Pancreas (tissue), 10 donors: ENCODE measurements around the gene RBM17. TPM values are rescaled to one million over a fixed set of nuclear protein-coding genes. Genes with fewer than 3 reads are reported as not detected.

Experiments used
- ATAC-seq, 4 donors: fragments of 200-7000 bp; cut with Tn5 transposase; one replicate each; pipeline versions ENCODE4 v1.8.0 to v1.9.1; 2020; ENCODE audit warnings: mild to moderate bottlenecking in 4 of 4, moderate library complexity in 4 of 4
- DNase-seq, 6 donors: peaks; one replicate each; pipeline ENCODE4 v3.0.0-alpha.2; 2020
- FAIRE-seq: peaks from 2 replicates; lab custom pipeline; 2012; peaks lifted over from hg19 to GRCh38; lab: Jason Lieb, UNC
- H3K27ac ChIP-seq, 4 donors: fragments of 200-600 bp; sonication (generic); 1 replicate in 3 of 4; 2 replicates in 1 of 4; pipeline versions ENCODE4 v1.5.0 to v1.8.0; 2020
- H3K27me3 ChIP-seq, 4 donors: fragments of 200-600 bp; one replicate each; pipeline ENCODE4 v1.8.0; 2021
- H3K36me3 ChIP-seq, 3 donors: fragments of 200-600 bp; sonication (generic) in 1 of 3; one replicate each; pipeline versions ENCODE4 v1.5.0 to v1.8.0; 2020 to 2021
- H3K4me1 ChIP-seq, 3 donors: fragments of 200-600 bp; one replicate each; pipeline ENCODE4 v1.8.0; 2021
- H3K4me3 ChIP-seq, 4 donors: fragments of 200-600 bp; sonication (generic) in 2 of 4; one replicate each; pipeline versions ENCODE4 v1.5.0 to v1.8.0; 2020 to 2021
- H3K9me3 ChIP-seq, 4 donors: fragments of 200-600 bp; one replicate each; pipeline ENCODE4 v1.8.0; 2021
- CTCF ChIP-seq, 4 donors: fragments of 200-600 bp; sonication (generic) in 3 of 4; IDR thresholded peaks; one replicate each; pipeline versions ENCODE4 v1.5.0 to v1.8.0; 2021; ENCODE audit warnings: antibody characterized with exemption in 4 of 4
- WGBS, 2 donors: extraction: QIAGEN DNeasy Blood & Tissue Kit; methylation state at CpG; one replicate each; pipeline ENCODE4 v1.1.7; 2013; 5-methylcytosine and 5-hydroxymethylcytosine counted together
- intact Hi-C, 3 donors: fragments of 100-400 bp; cut with DNase I; formaldehyde crosslinking; loops; one replicate each; pipeline versions ENCODE4 v1.11.1 to v1.14.2; 2022
- polyA plus RNA-seq, 2 donors: library from polyadenylated mRNA; stranded (reverse); fragments of 200-250 nt; gene quantifications; one replicate each; pipeline ENCODE4 v1.2.3, GENCODE V29; 2013
- total RNA-seq, 6 donors: library from RNA; stranded (reverse); fragmentation: NEBNext Ultra II Directional in 4 of 6; extraction: Animal tissue kit (Norgen Biotek cat#: 25700) in 4 of 6; gene quantifications; one replicate each; pipeline versions ENCODE4 v1.2.1 to v1.2.4, GENCODE V29; 2021 to 2023
- donor health status: healthy with polysubstance abuse.
- donor health status: DM: no; HTN: no; CAD: no; lungs with moderate emphysema.
- donor health status: DM: no; HTN: no; CAD: no.
- donor health status: control.
- donor health status: control.
- donor health status: Bipolar disorder and iron deficiency.
- donor health status: DM: yes; HTN: yes; CAD: no.
- donor health status: DM: no; HTN: no; CAD: no.
- donor health status: DM: no; HTN: no; CAD: no.
- donor health status: DM: yes; HTN: yes; CAD: no.

RBM17 gene
- total and polyA plus RNA-seq, 8 donors: 31.0 to 101 (median 43.7) TPM

- TF ChIP-seq CTCF (IDR thresholded peaks at IDR 0.05): no peak
- Histone ChIP-seq H3K9me3 (no peaks in the 10 kb centered on the region), H3K27me3 (no peaks in the 10 kb centered on the region), H3K4me1 (peaks cover 0 to 5% (median 0%) of the 10 kb centered on the region in 3 donors), H3K4me3 (no peak overlapping the region), H3K36me3 (no peaks in the 10 kb centered on the region), H3K27ac (no peak overlapping the region)
- WGBS, 2 donors: 81 to 85% methylated on average over 17 of the region's 17 CpGs
- DNase-seq (no peak), FAIRE-seq (no peak), ATAC-seq (no peak)
- intact Hi-C loops: no loop called here
These were observed 36.3 kb upstream of the RBM17 start for GRCh38 chr10:6052247-6053221.

DNA sequence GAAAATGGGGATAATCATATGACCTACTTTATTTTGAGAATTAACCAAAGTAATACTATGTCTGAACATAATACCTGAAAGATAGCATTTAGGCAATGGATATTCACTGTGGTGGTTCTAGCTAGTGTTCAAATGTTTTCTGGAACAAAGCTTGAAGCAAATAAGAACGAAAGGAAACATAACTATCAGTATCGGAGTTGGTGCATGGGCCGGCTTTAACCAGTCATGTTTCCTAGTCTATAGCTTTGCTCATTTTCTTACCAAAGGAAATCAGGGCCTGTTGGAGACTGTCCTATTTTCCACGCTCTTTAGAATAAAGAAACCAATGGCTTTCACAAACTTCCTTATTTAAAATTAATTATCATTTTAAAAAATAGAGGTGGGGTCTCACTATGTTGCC, 35.5 kb upstream of the RBM17 start:
- no peaks in the 10 kb centered on the region for H3K36me3 ChIP-seq
- FAIRE-seq (no peak), ATAC-seq (no peak), DNase-seq (no peak)
- intact Hi-C loops: no loop called here
- H3K9me3 ChIP-seq: no peaks in the 10 kb centered on the region
- 89 to 91% methylated on average over 4 of the region's 4 CpGs for WGBS, 2 donors
- no peak for TF ChIP-seq CTCF (IDR thresholded peaks at IDR 0.05)
- H3K27me3 ChIP-seq: no peaks in the 10 kb centered on the region
- H3K27ac ChIP-seq: no peak overlapping the region
- no peak overlapping the region for H3K4me3 ChIP-seq
- H3K4me1 ChIP-seq: peaks cover 0 to 5% (median 0%) of the 10 kb centered on the region in 3 donors

DNA sequence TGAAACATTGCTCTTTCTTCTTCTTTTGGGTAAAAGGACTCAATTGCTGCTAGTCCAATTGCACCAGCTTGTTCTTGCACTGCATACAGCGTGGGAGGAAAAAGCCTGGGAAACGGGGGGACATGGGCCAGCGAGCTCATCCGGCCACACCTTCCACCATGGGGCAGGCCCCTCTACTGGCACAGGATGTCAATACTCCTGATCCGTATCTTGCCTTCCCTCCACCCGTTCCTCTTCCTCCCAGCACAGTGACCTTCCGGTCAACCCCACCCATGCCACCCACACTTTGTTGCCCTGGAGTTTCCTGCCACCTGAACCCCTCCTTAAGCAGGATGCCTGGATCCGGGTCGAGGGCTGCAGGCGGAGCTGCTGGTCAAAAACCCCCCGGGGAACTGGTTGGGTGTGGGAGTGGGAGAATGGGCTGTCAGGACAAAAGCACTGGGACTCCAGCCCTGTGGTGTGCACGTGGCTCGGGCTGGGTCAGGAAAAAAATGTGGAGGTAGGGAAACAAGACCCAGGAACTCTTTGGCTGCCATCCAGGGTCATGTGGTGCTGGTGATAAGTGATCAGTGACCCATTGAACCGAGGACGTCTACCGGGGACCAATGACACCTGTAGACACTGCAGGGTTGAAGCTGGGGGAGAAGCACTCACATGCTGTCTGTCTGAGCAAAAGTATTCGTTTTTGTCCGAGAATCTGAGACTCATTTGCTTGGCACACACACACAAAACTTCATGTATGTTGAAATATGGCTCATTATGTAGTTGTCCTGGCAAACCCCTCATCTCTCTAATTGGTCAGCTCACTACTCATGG, 34.8 kb upstream of the RBM17 start:
- no peak for TF ChIP-seq CTCF (IDR thresholded peaks at IDR 0.05)
- H3K27ac ChIP-seq: no peak overlapping the region
- WGBS, 2 donors: 44 to 46% methylated on average over 18 of the region's 18 CpGs
- no peaks in the 10 kb centered on the region for H3K9me3 ChIP-seq
- H3K27me3 ChIP-seq: no peaks in the 10 kb centered on the region
- H3K4me1 ChIP-seq: peaks cover 0 to 5% (median 0%) of the 10 kb centered on the region in 3 donors
- ATAC-seq (peak; percentile 24 to 62 (median 60)), DNase-seq (peak in 4 of 6 donors; percentile 46 to 65 (median 58)), FAIRE-seq (no peak)
- H3K4me3 ChIP-seq: no peak overlapping the region
- no peaks in the 10 kb centered on the region for H3K36me3 ChIP-seq
- intact Hi-C loops: no loop called here

GRCh38 chr10:6054884-6055283, 34.0 kb upstream of the RBM17 start:
- FAIRE-seq (no peak), ATAC-seq (no peak), DNase-seq (no peak)
- Histone ChIP-seq H3K27me3 (no peaks in the 10 kb centered on the region), H3K27ac (no peak overlapping the region), H3K4me3 (no peak overlapping the region), H3K36me3 (no peaks in the 10 kb centered on the region), H3K4me1 (peaks cover 0 to 5% (median 0%) of the 10 kb centered on the region in 3 donors), H3K9me3 (no peaks in the 10 kb centered on the region)
- intact Hi-C loops: no loop called here
- no peak for TF ChIP-seq CTCF (IDR thresholded peaks at IDR 0.05)
- whole genome bisulfite sequencing, 2 donors: 86 to 90% methylated on average over 5 of the region's 5 CpGs
